HL-60 (cell line): Measurements from ENCODE around the gene JKAMP.

Source experiments
- DNase-seq, 2 experiments: peaks; one replicate each; pipeline ENCODE4 v3.0.0-alpha.2; 2010 to 2020; ENCODE audit warnings: low read depth in 1 of 2, low spot score in 1 of 2
- H3K27ac ChIP-seq: fragments of 250-450 bp; sonication (Bioruptor Pico); replicated peaks from 2 replicates; pipeline ENCODE4 v1.5.1; 2020; ENCODE audit warnings: mild to moderate bottlenecking, moderate library complexity
- H3K27me3 ChIP-seq: fragments of 250-450 bp; sonication (Bioruptor Pico); 2 replicates; pipeline ENCODE4 v1.5.1; 2021; ENCODE audit warnings: mild to moderate bottlenecking, moderate library complexity; ENCODE audit not compliant: insufficient read depth, poor library complexity, severe bottlenecking
- H3K4me3 ChIP-seq: replicated peaks from 2 replicates; pipeline ENCODE4 v1.5.1; 2011; ENCODE audit warnings: mild to moderate bottlenecking, control low read depth, low read length; ENCODE audit not compliant: insufficient read depth
- CTCF ChIP-seq: IDR thresholded peaks from one replicate; pipeline ENCODE4 v1.5.1; 2011; ENCODE audit warnings: low read length, control low read depth, inconsistent platforms; ENCODE audit not compliant: insufficient read depth
- GABPA ChIP-seq: IDR thresholded peaks from 2 replicates; pipeline ENCODE4 v1.6.1; 2012; ENCODE audit warnings: low read depth
- POLR2AphosphoS5 ChIP-seq: IDR thresholded peaks from 2 replicates; pipeline ENCODE4 v1.6.1; 2012; ENCODE audit warnings: low read depth
- REST ChIP-seq: IDR thresholded peaks from 2 replicates; pipeline ENCODE4 v1.6.1; 2012; ENCODE audit warnings: low read depth; ENCODE audit not compliant: insufficient replicate concordance
- SPI1 ChIP-seq: IDR thresholded peaks from 2 replicates; pipeline ENCODE4 v1.6.1; 2012; ENCODE audit warnings: low read depth, mild to moderate bottlenecking, borderline replicate concordance

Gene JKAMP

GRCh38 chr14:59492384-59492783 lies 8.1 kb downstream of the JKAMP start:
- no peak for DNase-seq
- Histone ChIP-seq H3K4me3 (no peak overlapping the region), H3K27me3 (no peaks in the 10 kb centered on the region), H3K27ac (no peak overlapping the region)
- TF ChIP-seq GABPA (no peak), SPI1 (no peak), POLR2AphosphoS5 (no peak), CTCF (no peak), REST (no peak)

- H3K27ac ChIP-seq = no peak overlapping the region
- H3K4me3 ChIP-seq = no peak overlapping the region
- H3K27me3 ChIP-seq = no peaks in the 10 kb centered on the region
- DNase-seq = no peak
- no peak for TF ChIP-seq SPI1
- no peak for TF ChIP-seq REST
- no peak for TF ChIP-seq CTCF
- TF ChIP-seq GABPA = no peak
- no peak for TF ChIP-seq POLR2AphosphoS5
These were observed 16.4 kb downstream of the JKAMP start for GRCh38 chr14:59500732-59501131.

GRCh38 chr14:59503256-59503655 lies 18.9 kb downstream of the JKAMP start:
- Histone ChIP-seq H3K4me3 (no peak overlapping the region), H3K27ac (no peak overlapping the region), H3K27me3 (no peaks in the 10 kb centered on the region)
- TF ChIP-seq CTCF = no peak
- TF ChIP-seq SPI1 = no peak
- TF ChIP-seq GABPA = no peak
- no peak for TF ChIP-seq POLR2AphosphoS5
- no peak for TF ChIP-seq REST
- no peak for DNase-seq
